Panc1 (cell line): Measurements from ENCODE around the gene MCF2L2. TPM values are rescaled to one million over a fixed set of nuclear protein-coding genes. Genes with fewer than 3 reads are reported as not detected.

Experiments
- ATAC-seq: fragments of 200-7000 bp; cut with Tn5 transposase; 2 replicates; pipeline ENCODE4 v1.9.1; 2020; ENCODE audit warnings: mild to moderate bottlenecking, moderate library complexity
- BruUV-seq: library from RNA; stranded (reverse); fragments of 400-500 nt; replicated peaks from 2 replicates; lab custom pipeline; 2021; lab: Mats Ljungman, UMichigan
- CTCF ChIA-PET: fragments of 300-600 bp; sonication (Branson Sonifier 250); formaldehyde crosslinking; loops from one replicate; lab custom pipeline; 2022; ENCODE audit warnings: antibody characterized with exemption; lab: Charles Lee
- POLR2A ChIA-PET: fragments of 300-600 bp; sonication (Branson Sonifier 250); formaldehyde crosslinking; loops from one replicate; lab custom pipeline; 2022; ENCODE audit warnings: antibody characterized with exemption; lab: Charles Lee
- DNase-seq: peaks from one replicate; pipeline ENCODE4 v3.0.0-alpha.2; 2010; ENCODE audit warnings: low read depth, low spot score
- H3K27ac ChIP-seq: 2 replicates; pipeline ENCODE4 v1.5.1; 2011; ENCODE audit warnings: mild to moderate bottlenecking, low read length, inconsistent platforms
- H3K27me3 ChIP-seq: fragments of 200-500 bp; sonication (Bioruptor generic); 2 replicates; pipeline ENCODE4 v1.6.0; 2014; ENCODE audit warnings: low read length, inconsistent platforms; ENCODE audit not compliant: control insufficient read depth, insufficient read depth
- H3K36me3 ChIP-seq: fragments of 200-500 bp; sonication (Bioruptor generic); 2 replicates; pipeline ENCODE4 v1.5.1; 2014; ENCODE audit warnings: inconsistent platforms, mild to moderate bottlenecking, low read length, moderate library complexity; ENCODE audit not compliant: control insufficient read depth, insufficient read depth
- H3K4me1 ChIP-seq: 2 replicates; pipeline ENCODE4 v1.5.1; 2011; ENCODE audit warnings: inconsistent platforms, mild to moderate bottlenecking, low read length, moderate library complexity; ENCODE audit not compliant: control insufficient read depth, insufficient read depth
- H3K4me3 ChIP-seq, 2 experiments: 2 replicates each; pipeline ENCODE4 v1.5.1; 2011 to 2012; ENCODE audit warnings: low read depth in 2 of 2, low read length in 2 of 2, mild to moderate bottlenecking in 2 of 2, inconsistent platforms in 1 of 2, moderate library complexity in 1 of 2
- H3K9me3 ChIP-seq: fragments of 200-500 bp; sonication (Bioruptor generic); 2 replicates; pipeline ENCODE4 v1.5.1; 2014; ENCODE audit warnings: low read depth, mild to moderate bottlenecking, inconsistent platforms, low read length, moderate library complexity; ENCODE audit not compliant: control insufficient read depth, insufficient read depth
- POLR2AphosphoS5 ChIP-seq: IDR thresholded peaks from 2 replicates; pipeline ENCODE4 v1.6.1; 2012; ENCODE audit warnings: mild to moderate bottlenecking, low read depth, low read length, moderate library complexity
- SIN3A ChIP-seq: IDR thresholded peaks from 2 replicates; pipeline ENCODE4 v1.6.1; 2012; ENCODE audit warnings: low read depth, mild to moderate bottlenecking, low read length, moderate library complexity, borderline replicate concordance; ENCODE audit not compliant: insufficient read depth
- TCF7L2 ChIP-seq: IDR thresholded peaks from 2 replicates; pipeline ENCODE4 v1.6.1; 2011; ENCODE audit warnings: mild to moderate bottlenecking, low read depth, low read length, inconsistent platforms
- in situ Hi-C: cut with HindIII; loops from 2 replicates; pipeline ENCODE4 v1.10.0; 2016; ENCODE audit warnings: low sequenced_read_pairs, low pct_unique_long_range_greater_than_20kb
- intact Hi-C: fragments of 100-400 bp; cut with micrococcal nuclease; formaldehyde crosslinking; loops from one replicate; pipeline ENCODE4 v1.10.0; 2022; ENCODE audit not compliant: unreplicated experiment
- total RNA-seq: library from RNA; stranded (reverse); gene quantifications from one replicate; pipeline ENCODE4 v1.2.1, GENCODE V29; 2021; ENCODE audit not compliant: unreplicated experiment
- TF ChIP-seq, protein P1 (sequence below): fragments of 450-650 bp; IDR thresholded peaks from 2 replicates; pipeline ENCODE4 v1.5.1; 2017; ENCODE audit warnings: mild to moderate bottlenecking
- TF ChIP-seq, protein P2 (sequence below), 2 experiments: IDR thresholded peaks; 2 replicates each; pipeline ENCODE4 v1.6.1; 2011 to 2012; ENCODE audit warnings: low read depth in 2 of 2, control low read depth in 1 of 2, low read length in 1 of 2, mild to moderate bottlenecking in 1 of 2, moderate library complexity in 1 of 2; ENCODE audit not compliant: insufficient read depth in 1 of 2

MCF2L2 gene
- total RNA-seq, 1 experiment from 2014 or later: 1.0 TPM

DNA sequence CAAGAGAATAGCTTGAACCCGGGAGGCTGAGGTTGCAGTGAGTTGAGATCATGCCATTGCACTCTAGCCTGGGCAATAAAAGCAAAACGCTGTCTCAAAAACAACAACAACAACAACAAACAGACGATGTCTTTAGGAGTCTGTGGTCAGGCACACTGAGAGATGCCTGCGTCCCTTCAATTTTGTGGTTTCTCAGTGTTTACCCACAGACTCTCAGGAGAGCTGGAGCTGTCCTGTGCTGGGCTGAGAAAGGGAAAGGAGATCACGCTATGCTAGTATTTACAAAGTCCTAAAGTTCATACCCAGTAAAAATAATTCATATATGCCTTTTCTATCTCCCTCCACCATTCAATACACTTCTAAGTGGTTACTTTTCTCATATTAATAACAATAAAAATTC, 272.2 kb downstream of the MCF2L2 start:
- in situ Hi-C loops: no loop called here
- POLR2A ChIA-PET: no interaction called here
- Histone ChIP-seq H3K4me1 (no peaks in the 10 kb centered on the region), H3K4me3 (no peak overlapping the region), H3K9me3 (no peaks in the 10 kb centered on the region), H3K27me3 (no peaks in the 10 kb centered on the region), H3K27ac (no peak overlapping the region), H3K36me3 (no peaks in the 10 kb centered on the region)
- intact Hi-C loops: no loop called here
- no TSS peak for BruUV-seq
- ATAC-seq (no peak), DNase-seq (no peak)
- TF ChIP-seq SIN3A (no peak), TCF7L2 (no peak), POLR2AphosphoS5 (no peak)
- TF ChIP-seq, protein P1, sequence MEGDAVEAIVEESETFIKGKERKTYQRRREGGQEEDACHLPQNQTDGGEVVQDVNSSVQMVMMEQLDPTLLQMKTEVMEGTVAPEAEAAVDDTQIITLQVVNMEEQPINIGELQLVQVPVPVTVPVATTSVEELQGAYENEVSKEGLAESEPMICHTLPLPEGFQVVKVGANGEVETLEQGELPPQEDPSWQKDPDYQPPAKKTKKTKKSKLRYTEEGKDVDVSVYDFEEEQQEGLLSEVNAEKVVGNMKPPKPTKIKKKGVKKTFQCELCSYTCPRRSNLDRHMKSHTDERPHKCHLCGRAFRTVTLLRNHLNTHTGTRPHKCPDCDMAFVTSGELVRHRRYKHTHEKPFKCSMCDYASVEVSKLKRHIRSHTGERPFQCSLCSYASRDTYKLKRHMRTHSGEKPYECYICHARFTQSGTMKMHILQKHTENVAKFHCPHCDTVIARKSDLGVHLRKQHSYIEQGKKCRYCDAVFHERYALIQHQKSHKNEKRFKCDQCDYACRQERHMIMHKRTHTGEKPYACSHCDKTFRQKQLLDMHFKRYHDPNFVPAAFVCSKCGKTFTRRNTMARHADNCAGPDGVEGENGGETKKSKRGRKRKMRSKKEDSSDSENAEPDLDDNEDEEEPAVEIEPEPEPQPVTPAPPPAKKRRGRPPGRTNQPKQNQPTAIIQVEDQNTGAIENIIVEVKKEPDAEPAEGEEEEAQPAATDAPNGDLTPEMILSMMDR: no peak
- TF ChIP-seq, protein P2, sequence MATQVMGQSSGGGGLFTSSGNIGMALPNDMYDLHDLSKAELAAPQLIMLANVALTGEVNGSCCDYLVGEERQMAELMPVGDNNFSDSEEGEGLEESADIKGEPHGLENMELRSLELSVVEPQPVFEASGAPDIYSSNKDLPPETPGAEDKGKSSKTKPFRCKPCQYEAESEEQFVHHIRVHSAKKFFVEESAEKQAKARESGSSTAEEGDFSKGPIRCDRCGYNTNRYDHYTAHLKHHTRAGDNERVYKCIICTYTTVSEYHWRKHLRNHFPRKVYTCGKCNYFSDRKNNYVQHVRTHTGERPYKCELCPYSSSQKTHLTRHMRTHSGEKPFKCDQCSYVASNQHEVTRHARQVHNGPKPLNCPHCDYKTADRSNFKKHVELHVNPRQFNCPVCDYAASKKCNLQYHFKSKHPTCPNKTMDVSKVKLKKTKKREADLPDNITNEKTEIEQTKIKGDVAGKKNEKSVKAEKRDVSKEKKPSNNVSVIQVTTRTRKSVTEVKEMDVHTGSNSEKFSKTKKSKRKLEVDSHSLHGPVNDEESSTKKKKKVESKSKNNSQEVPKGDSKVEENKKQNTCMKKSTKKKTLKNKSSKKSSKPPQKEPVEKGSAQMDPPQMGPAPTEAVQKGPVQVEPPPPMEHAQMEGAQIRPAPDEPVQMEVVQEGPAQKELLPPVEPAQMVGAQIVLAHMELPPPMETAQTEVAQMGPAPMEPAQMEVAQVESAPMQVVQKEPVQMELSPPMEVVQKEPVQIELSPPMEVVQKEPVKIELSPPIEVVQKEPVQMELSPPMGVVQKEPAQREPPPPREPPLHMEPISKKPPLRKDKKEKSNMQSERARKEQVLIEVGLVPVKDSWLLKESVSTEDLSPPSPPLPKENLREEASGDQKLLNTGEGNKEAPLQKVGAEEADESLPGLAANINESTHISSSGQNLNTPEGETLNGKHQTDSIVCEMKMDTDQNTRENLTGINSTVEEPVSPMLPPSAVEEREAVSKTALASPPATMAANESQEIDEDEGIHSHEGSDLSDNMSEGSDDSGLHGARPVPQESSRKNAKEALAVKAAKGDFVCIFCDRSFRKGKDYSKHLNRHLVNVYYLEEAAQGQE (IDR thresholded peaks at IDR 0.05; ENCODE audit: insufficient read depth in 1 of 2, low read depth in 2 of 2, low read length in 1 of 2): no peak
- CTCF ChIA-PET: no interaction called here

DNA sequence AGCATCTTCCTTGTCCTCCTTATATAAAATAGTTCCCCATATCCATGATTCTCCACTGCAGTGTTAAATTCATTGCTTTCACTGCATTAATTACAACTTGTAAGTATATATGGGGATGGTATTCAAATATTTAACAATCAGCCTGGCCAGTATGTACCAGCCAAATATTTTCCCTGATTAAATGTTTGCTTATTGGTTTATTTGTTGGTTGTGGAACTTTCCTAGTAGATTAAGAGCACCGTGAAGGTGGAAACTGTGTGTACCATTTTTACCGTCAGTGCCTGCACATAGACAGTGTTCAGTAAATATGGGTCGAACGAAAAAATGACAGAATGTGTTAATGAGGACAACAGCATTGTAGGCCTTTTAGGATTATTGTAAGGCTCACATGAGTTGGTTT, 272.9 kb downstream of the MCF2L2 start:
- intact Hi-C loops (no loop called here), in situ Hi-C loops (no loop called here)
- ATAC-seq (no peak), DNase-seq (no peak)
- Histone ChIP-seq H3K4me3 (no peak overlapping the region), H3K36me3 (no peaks in the 10 kb centered on the region), H3K4me1 (no peaks in the 10 kb centered on the region), H3K27me3 (no peaks in the 10 kb centered on the region), H3K9me3 (no peaks in the 10 kb centered on the region), H3K27ac (no peak overlapping the region)
- CTCF ChIA-PET: no interaction called here
- TF ChIP-seq POLR2AphosphoS5 (no peak), SIN3A (no peak), TCF7L2 (no peak)
- TF ChIP-seq, protein P2 (IDR thresholded peaks at IDR 0.05; ENCODE audit: insufficient read depth in 1 of 2, low read depth in 2 of 2, low read length in 1 of 2): no peak
- TF ChIP-seq, protein P1: no peak
- POLR2A ChIA-PET: no interaction called here
- BruUV-seq: no TSS peak
